Naive thymus-derived CD4-positive, alpha-beta T cell (primary cell): ENCODE measurements around the gene SLC35E2B. TPM values are rescaled to one million over a fixed set of nuclear protein-coding genes. Genes with fewer than 3 reads are reported as not detected.
"Not testable (repeated sequence)": the region's sequence is repeated elsewhere in the genome, so short reads cannot be mapped to it uniquely, and the experiment has no call there.

Experiments
- ATAC-seq: fragments of 150-1000 bp; cut with Tn5 transposase; 2 replicates; pipeline ENCODE4 v1.10.0; 2021; ENCODE audit warnings: mild to moderate bottlenecking, moderate library complexity
- CTCF ChIA-PET: fragments of 350-600 bp; sonication (Branson Sonifier 250); formaldehyde crosslinking; loops from one replicate; lab custom pipeline; 2021; ENCODE audit warnings: antibody characterized with exemption; lab: Charles Lee
- POLR2A ChIA-PET: fragments of 350-600 bp; sonication (Branson Sonifier 250); formaldehyde crosslinking; loops from one replicate; lab custom pipeline; 2021; ENCODE audit warnings: antibody characterized with exemption, inconsistent platforms; lab: Charles Lee
- DNase-seq, 9 donors: peaks; one replicate each; pipeline versions ENCODE4 v3.0.0 to v3.0.0-alpha.2; 2020 to 2022; ENCODE audit warnings: mixed read lengths in 1 of 9
- H3K27ac ChIP-seq: one replicate; pipeline ENCODE4 v1.7.0; 2013; ENCODE audit warnings: mild to moderate bottlenecking, low read depth, low read length, moderate library complexity
- H3K27me3 ChIP-seq, 2 donors: one replicate each; pipeline ENCODE4 v1.7.0; 2013; ENCODE audit warnings: low read length in 2 of 2, mild to moderate bottlenecking in 2 of 2, moderate library complexity in 2 of 2; ENCODE audit not compliant: control insufficient read depth in 2 of 2, insufficient read depth in 2 of 2
- H3K36me3 ChIP-seq, 3 experiments: 1 replicate in 2 of 3; 2 replicates in 1 of 3; pipeline ENCODE4 v1.7.0; 2013; ENCODE audit warnings: low read length in 3 of 3, mild to moderate bottlenecking in 3 of 3, moderate library complexity in 1 of 3; ENCODE audit not compliant: insufficient read depth in 3 of 3, control insufficient read depth in 2 of 3
- H3K4me1 ChIP-seq, 2 donors: one replicate each; pipeline ENCODE4 v1.7.0; 2013; ENCODE audit warnings: low read length in 2 of 2, mild to moderate bottlenecking in 2 of 2, moderate library complexity in 1 of 2; ENCODE audit not compliant: control insufficient read depth in 2 of 2, insufficient read depth in 2 of 2
- H3K4me3 ChIP-seq: 2 replicates; pipeline ENCODE4 v1.7.0; 2013; ENCODE audit warnings: mild to moderate bottlenecking, low read length
- H3K9me3 ChIP-seq, 3 experiments: 1 replicate in 2 of 3; 2 replicates in 1 of 3; pipeline ENCODE4 v1.7.0; 2013; ENCODE audit warnings: low read length in 3 of 3; ENCODE audit not compliant: control insufficient read depth in 2 of 3
- H3K27ac Mint-ChIP-seq, 9 donors: one replicate each; pipeline ENCODE4 v1.8.0; 2020 to 2022; ENCODE audit warnings: mixed read lengths in 9 of 9, mild to moderate bottlenecking in 8 of 9, moderate library complexity in 5 of 9, inconsistent platforms in 2 of 9
- H3K27me3 Mint-ChIP-seq, 5 donors: one replicate each; pipeline ENCODE4 v1.8.0; 2021 to 2022; ENCODE audit warnings: mixed read lengths in 5 of 5, mild to moderate bottlenecking in 1 of 5
- H3K36me3 Mint-ChIP-seq, 5 donors: one replicate each; pipeline ENCODE4 v1.8.0; 2020 to 2022; ENCODE audit warnings: mixed read lengths in 5 of 5, mild to moderate bottlenecking in 3 of 5, inconsistent platforms in 1 of 5
- H3K4me1 Mint-ChIP-seq, 7 donors: one replicate each; pipeline ENCODE4 v1.8.0; 2020 to 2022; ENCODE audit warnings: mixed read lengths in 7 of 7, mild to moderate bottlenecking in 3 of 7, inconsistent platforms in 1 of 7
- H3K4me3 Mint-ChIP-seq, 10 donors: one replicate each; pipeline ENCODE4 v1.8.0; 2020 to 2022; ENCODE audit warnings: mild to moderate bottlenecking in 10 of 10, mixed read lengths in 10 of 10, moderate library complexity in 6 of 10, inconsistent platforms in 2 of 10
- H3K9me3 Mint-ChIP-seq, 11 donors: one replicate each; pipeline ENCODE4 v1.8.0; 2020 to 2022; ENCODE audit warnings: mixed read lengths in 11 of 11, mild to moderate bottlenecking in 4 of 11, inconsistent platforms in 1 of 11, moderate library complexity in 1 of 11
- intact Hi-C, 2 donors: fragments of 100-400 bp; cut with micrococcal nuclease; formaldehyde crosslinking; loops; one replicate each; pipeline ENCODE4 v1.15.1; 2023
- polyA plus RNA-seq, 2 donors: library from polyadenylated mRNA; unstranded; fragments of 300-500 nt; fragmentation: Illumina TruSeq; gene quantifications; one replicate each; pipeline ENCODE4 v1.2.3, GENCODE V29; 2021
- total RNA-seq, 6 experiments: library from RNA in 5 of 6; stranded (reverse) in 5 of 6; gene quantifications; 1 replicate in 5 of 6; 2 replicates in 1 of 6; pipeline ENCODE4 v1.2.3 and lab custom pipeline; 2021 to 2026

SLC35E2B gene
- total and polyA plus RNA-seq, 7 experiments from 2014 or later, result 45.4 to 138 (median 72.1) TPM

- intact Hi-C loops, H3K27me3 ChIP-seq, H3K4me1 ChIP-seq, CTCF ChIA-PET, H3K9me3 Mint-ChIP-seq, H3K27me3 Mint-ChIP-seq, H3K36me3 Mint-ChIP-seq, H3K27ac Mint-ChIP-seq, ATAC-seq, DNase-seq, H3K9me3 ChIP-seq, H3K4me3 Mint-ChIP-seq, H3K27ac ChIP-seq, H3K4me1 Mint-ChIP-seq, POLR2A ChIA-PET, H3K4me3 ChIP-seq: not testable (repeated sequence)
- peaks cover 0 to 14% (median 0%) of the 10 kb centered on the region in 3 experiments for H3K36me3 ChIP-seq
Observed at GRCh38 chr1:1634613-1635012, 58.0 kb downstream of the SLC35E2B start.

GRCh38 chr1:1633409-1633808 is 59.2 kb downstream of the SLC35E2B start:
- CTCF ChIA-PET, H3K27me3 Mint-ChIP-seq, H3K36me3 Mint-ChIP-seq, H3K9me3 Mint-ChIP-seq, H3K4me1 Mint-ChIP-seq, intact Hi-C loops, H3K9me3 ChIP-seq, H3K27me3 ChIP-seq, H3K4me1 ChIP-seq, H3K4me3 Mint-ChIP-seq, ATAC-seq, H3K27ac Mint-ChIP-seq, H3K4me3 ChIP-seq, POLR2A ChIA-PET, DNase-seq, H3K27ac ChIP-seq: not testable (repeated sequence)
- H3K36me3 ChIP-seq, result peaks cover 0 to 14% (median 0%) of the 10 kb centered on the region in 3 experiments

- DNase-seq (peak in 1 of 9 donors; percentile 31), ATAC-seq (no peak)
- Histone ChIP-seq H3K4me1 (peaks cover 0 to 4% of the 10 kb centered on the region in 2 donors), H3K27ac (no peak within 1 kb of the TSS), H3K9me3 (no peaks in the 10 kb centered on the region), H3K36me3 (peaks cover 0 to 7% (median 0%) of the 10 kb centered on the region in 3 experiments), H3K27me3 (no peaks in the 10 kb centered on the region), H3K4me3 (no peak within 1 kb of the TSS)
- Mint-ChIP-seq H3K4me3 (peak within 1 kb of the TSS in 9 of 10 donors; percentile 29 to 92 (median 63)), H3K36me3 (peaks cover 0 to 2% (median 0%) of the 10 kb centered on the region in 5 donors), H3K9me3 (peaks cover 0 to 4% (median 0%) of the 10 kb centered on the region in 11 donors), H3K27me3 (peaks cover 0 to 5% (median 0%) of the 10 kb centered on the region in 5 donors), H3K27ac (peak within 1 kb of the TSS in 5 of 9 donors; percentile 21 to 74 (median 31)), H3K4me1 (peaks cover 0 to 5% (median 4%) of the 10 kb centered on the region in 7 donors)
- ChIA-PET POLR2A (interaction anchor here (0.7 to 4.4 kb wide), 5 partner anchors 17 to 92 kb away, joined by 3 to 86 read pairs (median 4); partner anchors contain the start of genes CDK11A and MIB2), CTCF (interaction anchor here (1.3 kb wide), 1 partner anchor 17 kb away, joined by 3 read pairs; no protein-coding TSS in a partner anchor)
- intact Hi-C loops, result loop anchor here in 1 of 2 donors (2.0 kb wide), 3 partner anchors 27 to 119 kb away; partner anchors contain the start of genes ATAD3A, CDK11B and SSU72
Observed at GRCh38 chr1:1631782-1632420, 60.7 kb downstream of the SLC35E2B start, which contains the start of gene MMP23B. TSS of gene MMP23B (plus strand) at chr1:1632173. CDS start at chr1:1632219, 46 bp downstream.

- H3K9me3 Mint-ChIP-seq, result peaks cover 0 to 4% (median 0%) of the 10 kb centered on the region in 11 donors
- H3K27me3 Mint-ChIP-seq, result peaks cover 0 to 5% (median 0%) of the 10 kb centered on the region in 5 donors
- Histone ChIP-seq H3K36me3 (no peaks in the 10 kb centered on the region), H3K9me3 (no peaks in the 10 kb centered on the region), H3K4me1 (peaks cover 0 to 4% of the 10 kb centered on the region in 2 donors), H3K4me3 (no peak overlapping the region), H3K27me3 (no peaks in the 10 kb centered on the region), H3K27ac (peak overlapping the region; percentile 68)
- peaks cover 0 to 5% (median 4%) of the 10 kb centered on the region in 7 donors for H3K4me1 Mint-ChIP-seq
- DNase-seq (peak in 2 of 9 donors; percentile 23 to 43), ATAC-seq (no peak)
- peak overlapping the region in 5 of 9 donors; percentile 21 to 74 (median 31) for H3K27ac Mint-ChIP-seq
- peak overlapping the region in 9 of 10 donors; percentile 29 to 92 (median 63) for H3K4me3 Mint-ChIP-seq
- CTCF ChIA-PET, result interaction anchor here (1.3 kb wide), 1 partner anchor 16 kb away, joined by 3 read pairs; no protein-coding TSS in a partner anchor
- intact Hi-C loops, result loop anchor here in 1 of 2 donors (2.0 kb wide), 3 partner anchors 28 to 118 kb away; partner anchors contain the start of genes ATAD3A, CDK11B and SSU72
- H3K36me3 Mint-ChIP-seq, result peaks cover 0 to 2% (median 0%) of the 10 kb centered on the region in 5 donors
- POLR2A ChIA-PET, result interaction anchor here (0.7 to 4.4 kb wide), 7 partner anchors 16 to 93 kb away, joined by 3 to 86 read pairs (median 4); partner anchors contain the start of genes CDK11A, MIB2 and SLC35E2B
Observed at GRCh38 chr1:1630965-1631781, 61.4 kb downstream of the SLC35E2B start.

GRCh38 chr1:1630191-1630964 is 62.2 kb downstream of the SLC35E2B start:
- no peaks in the 10 kb centered on the region for H3K27me3 ChIP-seq
- no peaks in the 10 kb centered on the region for H3K36me3 ChIP-seq
- peaks cover 0 to 5% (median 0%) of the 10 kb centered on the region in 5 donors for H3K27me3 Mint-ChIP-seq
- H3K4me3 Mint-ChIP-seq, result peak overlapping the region; percentile 85 to 95 (median 90)
- intact Hi-C loops, result loop anchor here in 1 of 2 donors (2.0 kb wide), 3 partner anchors 28 to 118 kb away; partner anchors contain the start of genes ATAD3A, CDK11B and SSU72
- H3K4me3 ChIP-seq, result peak overlapping the region; percentile 17
- H3K27ac Mint-ChIP-seq, result peak overlapping the region; percentile 83 to 98 (median 95)
- ChIA-PET CTCF (interaction anchor here (0.5 to 1.3 kb wide), 4 partner anchors 12 to 54 kb away, joined by 3 read pairs; no protein-coding TSS in a partner anchor), POLR2A (interaction anchor here (0.7 to 4.4 kb wide), 11 partner anchors 9 to 223 kb away, joined by 3 to 86 read pairs (median 5); partner anchors contain the start of genes CDK11A, MIB2, MRPL20 and SLC35E2B)
- peaks cover 0 to 2% (median 0%) of the 10 kb centered on the region in 5 donors for H3K36me3 Mint-ChIP-seq
- DNase-seq, result peak; percentile 90 to 97 (median 96)
- ATAC-seq, result peak; percentile 76
- H3K9me3 ChIP-seq, result no peaks in the 10 kb centered on the region
- peaks cover 0 to 4% (median 0%) of the 10 kb centered on the region in 11 donors for H3K9me3 Mint-ChIP-seq
- peaks cover 0 to 4% of the 10 kb centered on the region in 2 donors for H3K4me1 ChIP-seq
- peak overlapping the region; percentile 68 for H3K27ac ChIP-seq
- H3K4me1 Mint-ChIP-seq, result peaks cover 0 to 11% (median 4%) of the 10 kb centered on the region in 7 donors
